Inflammatory macrophage treated with lipopolysaccharide for 4 hours (primary cell): ENCODE data around the gene HNRNPDL.

Experiments used
- DNase-seq: peaks from one replicate; pipeline ENCODE4 v3.0.0-alpha.2; 2020

HNRNPDL gene

DNA sequence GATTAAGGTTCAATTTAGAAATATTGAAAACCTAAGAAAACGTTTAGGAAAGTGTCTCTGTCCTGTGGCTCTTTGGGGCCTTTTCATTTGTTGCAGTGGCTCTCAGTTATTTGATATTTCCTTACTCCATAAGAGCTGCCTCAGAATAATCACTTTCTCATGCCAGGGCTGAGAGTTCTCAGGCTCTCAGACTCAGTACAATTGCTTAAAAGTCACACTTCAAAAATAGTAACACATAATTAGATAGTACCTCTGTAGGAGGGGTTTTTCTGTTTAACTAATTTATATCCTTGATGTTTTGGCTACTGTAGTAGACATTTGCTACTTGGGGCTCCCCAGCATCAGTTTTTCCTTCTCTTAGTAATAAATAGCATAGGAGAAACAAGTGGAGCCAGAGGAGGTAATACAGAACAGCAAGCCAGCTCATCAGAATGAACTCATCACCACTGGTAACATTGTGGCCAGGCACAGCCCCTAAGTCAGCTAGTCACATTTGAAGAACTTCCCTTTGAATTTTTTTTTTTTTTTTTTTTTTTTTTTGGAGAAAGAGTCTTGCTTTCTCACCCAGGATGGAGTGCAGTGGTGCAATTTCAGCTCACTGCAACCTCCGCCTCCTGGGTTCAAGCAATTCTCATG lies 48.5 kb downstream of the HNRNPDL start:
- peak; percentile 56 for DNase-seq

DNA sequence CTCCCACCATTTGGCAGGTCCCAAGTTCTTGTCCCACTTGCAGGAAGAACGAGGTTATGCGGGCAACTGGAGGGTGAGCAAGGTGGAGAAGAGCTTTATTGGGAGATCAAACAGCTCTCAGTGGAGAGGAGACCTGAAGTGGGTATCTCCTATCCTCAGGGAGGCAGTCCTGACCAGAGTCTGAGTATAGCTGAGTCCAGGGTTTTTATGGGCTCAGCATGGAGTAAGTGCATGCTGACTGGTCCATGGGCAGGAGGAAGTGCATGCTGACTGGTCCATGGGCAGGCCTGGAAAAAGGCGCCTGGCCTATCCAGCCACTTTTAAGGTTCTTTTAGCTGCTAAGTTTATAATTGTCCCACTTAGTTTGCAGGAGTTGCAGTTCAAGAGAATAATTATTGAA lies 49.0 kb downstream of the HNRNPDL start:
- DNase-seq = no peak

DNA sequence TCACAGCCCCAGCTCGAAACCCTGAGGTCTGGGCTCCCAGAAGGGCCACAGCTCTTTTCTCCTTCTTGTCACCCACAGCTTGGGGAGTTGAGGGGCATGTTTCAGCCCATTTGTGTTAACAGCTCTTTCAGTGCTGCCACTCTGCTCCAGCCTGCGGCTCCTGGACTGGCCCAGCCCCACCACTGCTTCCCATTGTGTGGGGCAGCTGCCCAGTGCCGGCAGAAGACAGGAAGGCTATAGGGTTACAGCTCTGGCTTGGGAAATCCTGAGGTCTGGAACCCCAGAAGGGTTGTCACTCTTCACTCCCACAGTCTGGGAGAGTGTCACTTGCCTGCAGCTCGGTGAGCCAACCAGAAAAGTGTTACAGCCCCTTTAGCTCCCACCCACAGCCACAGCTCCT lies 49.4 kb downstream of the HNRNPDL start:
- no peak for DNase-seq

DNA sequence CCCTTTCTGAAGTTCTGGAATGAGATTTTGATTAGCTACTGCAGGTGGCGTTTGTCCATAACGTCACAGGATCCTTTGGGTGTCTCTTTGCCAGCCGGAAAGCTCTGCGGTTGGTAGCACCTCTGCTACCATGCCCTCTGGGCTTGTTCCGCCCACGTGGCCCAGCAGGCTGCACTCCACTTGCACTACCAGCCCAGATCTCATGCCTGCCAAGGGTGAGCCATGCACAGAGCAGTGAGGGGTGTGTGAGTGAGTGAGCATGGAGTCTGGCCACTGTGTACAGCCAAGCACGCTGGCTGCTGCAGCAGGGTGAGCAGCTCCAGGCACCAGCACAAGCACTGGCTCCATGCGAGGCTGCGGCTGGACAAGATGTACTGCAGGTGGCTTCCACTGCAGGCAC lies 49.9 kb downstream of the HNRNPDL start:
- DNase-seq = no peak

DNA sequence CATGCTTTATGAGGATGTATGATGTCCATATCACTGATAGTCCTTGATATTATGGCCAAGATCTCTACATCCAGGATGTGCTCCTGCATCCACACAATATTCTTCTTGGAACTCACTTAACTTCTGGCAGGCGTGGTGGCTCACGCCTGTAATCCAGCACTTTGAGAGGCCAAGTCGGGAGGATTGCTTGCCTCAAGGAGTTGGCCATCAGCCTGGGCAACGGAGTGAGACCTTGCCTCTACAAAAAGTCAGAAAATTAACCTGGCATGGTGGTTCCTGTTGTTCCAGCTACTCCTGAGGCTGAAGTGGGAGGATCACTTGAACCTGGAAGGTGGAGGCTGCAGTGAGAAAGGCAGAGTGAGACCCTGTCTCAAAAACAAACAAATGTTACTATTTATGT lies 54.2 kb downstream of the HNRNPDL start:
- no peak for DNase-seq

DNA sequence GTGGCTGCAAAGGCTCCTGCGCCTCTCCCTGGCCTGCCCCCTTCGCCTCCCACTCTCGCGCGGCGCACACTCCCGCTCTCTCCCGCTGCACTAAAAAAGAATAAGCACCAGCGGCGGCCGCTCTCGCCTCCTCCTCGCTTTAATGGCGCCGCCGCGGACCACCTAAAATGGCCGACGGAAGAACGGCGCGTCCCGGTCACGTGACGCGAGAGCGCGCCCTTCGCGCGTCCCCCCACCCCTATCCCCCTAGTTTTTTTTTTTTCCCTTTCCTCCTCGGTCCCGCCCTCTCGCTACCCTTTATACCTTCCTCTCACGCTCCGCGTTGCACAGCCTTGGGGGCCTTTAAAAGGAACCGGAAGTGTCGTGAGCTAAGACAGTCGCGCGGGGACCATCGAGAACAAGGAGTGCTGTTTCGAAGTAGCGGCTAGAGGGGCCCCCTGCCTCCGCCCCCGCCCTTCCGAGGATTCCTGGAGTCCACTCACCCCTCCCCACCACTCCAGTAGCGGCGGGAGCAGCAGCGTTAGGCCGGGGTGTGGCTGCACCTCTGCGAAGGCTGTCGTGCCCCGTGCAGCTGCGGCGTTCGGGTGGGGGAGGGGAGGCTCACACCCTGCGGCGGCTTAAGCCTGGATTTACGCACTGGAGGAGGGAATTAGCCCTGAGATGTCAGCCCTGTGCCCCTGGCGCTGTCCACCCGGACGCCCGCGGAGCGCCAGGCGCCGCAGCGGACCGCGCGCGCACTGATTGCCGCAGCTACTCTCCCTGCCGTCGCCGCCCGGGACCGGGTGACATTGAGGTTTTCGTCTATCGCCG lies 56.2 kb downstream of the HNRNPDL start, which contains the start of gene HNRNPD:
HNRNPD (minus strand) TSS at position 176 of the 810 bp plus-strand sequence. CDS start 313 bp downstream, outside the sequence.
- peak; percentile 99 for DNase-seq

DNA sequence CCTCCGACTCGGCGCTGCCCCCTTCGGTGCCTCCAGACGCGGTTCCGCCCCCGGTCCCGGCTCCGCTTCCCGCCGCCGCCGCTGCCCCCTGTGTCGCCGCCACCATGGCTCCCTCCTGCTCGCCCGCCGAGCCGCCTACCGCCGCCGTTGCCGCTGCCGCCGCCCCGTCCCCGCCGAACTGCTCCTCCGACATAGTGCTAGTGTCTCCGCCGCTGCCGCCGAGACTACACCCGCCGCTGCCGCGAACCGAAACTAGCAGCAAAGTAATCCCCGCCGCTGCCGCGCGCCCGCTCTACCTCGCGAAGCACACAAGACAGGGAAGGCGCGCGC lies 56.8 kb downstream of the HNRNPDL start:
- DNase-seq = no peak
